Measurements from ENCODE around the gene BRAP. TPM values are rescaled to one million over a fixed set of nuclear protein-coding genes. Genes with fewer than 3 reads are reported as not detected.
"Not testable (repeated sequence)": the region's sequence is repeated elsewhere in the genome, so short reads cannot be mapped to it uniquely, and the experiment has no call there.

Gene BRAP
- total RNA-seq, 1 experiment from 2014 or later: 18.3 TPM

DNA sequence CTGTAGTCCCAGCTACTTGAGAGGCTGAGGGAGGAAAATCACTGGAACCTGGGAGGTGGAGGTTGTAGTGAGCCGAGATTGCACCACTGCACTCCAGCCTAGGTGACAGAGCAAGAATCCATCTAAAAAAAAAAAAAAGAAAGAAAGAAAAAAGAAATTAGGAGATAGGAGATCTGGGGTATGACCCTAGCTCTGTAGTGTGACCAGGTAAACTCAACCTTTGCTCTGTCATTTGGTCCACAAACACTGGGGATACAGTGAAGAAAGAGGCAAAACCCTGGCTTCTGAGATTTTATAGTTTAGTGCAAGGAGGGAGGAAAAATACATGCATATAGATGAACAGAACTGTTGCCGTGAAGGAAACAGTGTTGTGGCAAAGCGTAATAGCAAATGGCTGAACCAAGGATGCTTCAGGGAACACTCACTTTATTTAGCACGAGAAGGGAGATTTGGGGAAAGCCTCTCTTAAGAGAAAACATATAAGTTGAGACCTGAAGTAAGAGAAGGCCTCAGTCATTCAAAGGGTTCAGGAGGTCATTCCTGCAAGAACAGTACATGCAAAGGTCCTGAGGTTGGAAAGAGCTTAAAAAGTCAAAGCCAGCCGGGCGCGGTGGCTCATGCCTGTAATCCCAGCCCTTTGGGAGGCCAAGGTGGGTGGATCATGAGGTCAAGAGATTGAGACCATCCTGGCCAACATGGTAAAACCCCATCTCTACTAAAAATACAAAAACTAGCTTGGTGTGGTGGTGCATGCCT, 57.1 kb downstream of the BRAP start:
- Mint-ChIP-seq H3K4me1 (peaks cover 2% of the 10 kb centered on the region), H3K27me3 (ENCODE audit: low read depth) (no peaks in the 10 kb centered on the region), H3K4me3 (no peak overlapping the region), H3K27ac (no peak overlapping the region), H3K9me3 (no peaks in the 10 kb centered on the region), H3K36me3 (no peaks in the 10 kb centered on the region)
- ChIA-PET POLR2A (interaction anchor here (0.5 to 0.7 kb wide), 2 partner anchors 48 to 167 kb away, joined by 6 read pairs; no protein-coding TSS in a partner anchor), CTCF (interaction anchor here (0.7 to 1.1 kb wide), 2 partner anchors 57 to 177 kb away, joined by 3 to 5 read pairs; partner anchors contain the start of genes ACAD10 and BRAP)
- no peak for DNase-seq (ENCODE audit: low spot score)
- TF ChIP-seq TEAD4 (CRISPR knock-in tag; IDR thresholded peaks at IDR 0.05) (no peak), ESRRA (CRISPR knock-in tag; IDR thresholded peaks at IDR 0.05; ENCODE audit: borderline replicate concordance) (no peak), RORB (CRISPR knock-in tag; IDR thresholded peaks at IDR 0.05) (no peak), NFATC4 (CRISPR knock-in tag; IDR thresholded peaks at IDR 0.05) (no peak), FOXK1 (CRISPR knock-in tag; IDR thresholded peaks at IDR 0.05) (no peak), TCF7 (CRISPR knock-in tag; IDR thresholded peaks at IDR 0.05; ENCODE audit: low read depth) (no peak), KAT7 (CRISPR knock-in tag; IDR thresholded peaks at IDR 0.05; ENCODE audit: borderline replicate concordance) (no peak), SMAD4 (CRISPR knock-in tag; IDR thresholded peaks at IDR 0.05) (no peak)
- TF ChIP-seq, protein P1, sequence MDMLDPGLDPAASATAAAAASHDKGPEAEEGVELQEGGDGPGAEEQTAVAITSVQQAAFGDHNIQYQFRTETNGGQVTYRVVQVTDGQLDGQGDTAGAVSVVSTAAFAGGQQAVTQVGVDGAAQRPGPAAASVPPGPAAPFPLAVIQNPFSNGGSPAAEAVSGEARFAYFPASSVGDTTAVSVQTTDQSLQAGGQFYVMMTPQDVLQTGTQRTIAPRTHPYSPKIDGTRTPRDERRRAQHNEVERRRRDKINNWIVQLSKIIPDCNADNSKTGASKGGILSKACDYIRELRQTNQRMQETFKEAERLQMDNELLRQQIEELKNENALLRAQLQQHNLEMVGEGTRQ (CRISPR knock-in tag; IDR thresholded peaks at IDR 0.05): no peak
- no peak for ATAC-seq

DNA sequence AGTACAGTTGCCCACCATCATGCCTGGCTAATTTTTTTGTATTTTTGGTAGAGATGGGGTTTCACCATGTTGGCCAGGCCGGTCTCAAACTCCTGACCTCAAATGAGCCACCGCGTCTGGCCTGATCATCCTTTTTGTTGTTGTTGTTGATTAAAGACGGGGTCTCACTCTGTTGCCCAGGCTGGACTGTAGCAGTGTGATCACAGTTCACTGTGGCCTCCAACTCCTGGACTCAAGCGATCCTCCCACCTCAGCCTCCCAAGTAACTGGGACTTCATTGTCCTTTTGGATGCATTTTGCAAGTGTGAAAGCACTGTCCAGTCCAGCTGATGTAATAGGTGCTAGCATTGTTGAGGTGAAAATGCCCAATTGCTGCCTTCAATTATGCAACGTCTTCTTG, 59.5 kb downstream of the BRAP start:
- POLR2A ChIA-PET: no interaction called here
- no peak overlapping the region for H3K4me3 Mint-ChIP-seq
- TF ChIP-seq ZNF121 (CRISPR knock-in tag; IDR thresholded peaks at IDR 0.05) (peak; percentile 56; the same call in 1 of the 2 replicates), CBFB (CRISPR knock-in tag; IDR thresholded peaks at IDR 0.05; ENCODE audit: low read depth) (no peak)
- no peak overlapping the region for H3K27ac Mint-ChIP-seq
- no peak for ATAC-seq
- CTCF ChIA-PET: interaction anchor here (0.6 to 0.7 kb wide), 2 partner anchors 96 to 319 kb away, joined by 3 read pairs; no protein-coding TSS in a partner anchor
- no peak for DNase-seq (ENCODE audit: low spot score)
- H3K36me3 Mint-ChIP-seq: no peaks in the 10 kb centered on the region
- H3K9me3 Mint-ChIP-seq: no peaks in the 10 kb centered on the region
- H3K4me1 Mint-ChIP-seq: no peaks in the 10 kb centered on the region
- no peaks in the 10 kb centered on the region for H3K27me3 Mint-ChIP-seq (ENCODE audit: low read depth)

DNA sequence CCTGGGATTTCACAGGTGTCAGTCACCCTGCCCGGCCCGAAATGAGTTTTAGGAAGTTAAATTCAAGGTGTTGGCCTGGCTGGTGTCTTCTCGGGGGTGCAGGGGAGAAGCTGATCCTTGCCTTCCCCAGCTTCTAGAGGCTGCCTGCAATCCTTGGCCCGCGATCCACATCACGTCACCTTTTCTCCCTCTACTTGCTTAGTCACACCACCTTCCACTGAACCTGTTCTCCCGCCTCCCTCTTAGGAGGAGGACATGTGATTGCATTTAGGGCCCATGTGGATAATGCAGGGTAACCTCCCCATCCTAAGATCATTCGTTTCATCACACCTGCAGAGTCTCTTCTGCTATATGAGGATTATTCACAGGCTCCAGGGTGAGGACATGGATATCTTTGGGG, 61.2 kb downstream of the BRAP start:
- no peak for ATAC-seq

DNA sequence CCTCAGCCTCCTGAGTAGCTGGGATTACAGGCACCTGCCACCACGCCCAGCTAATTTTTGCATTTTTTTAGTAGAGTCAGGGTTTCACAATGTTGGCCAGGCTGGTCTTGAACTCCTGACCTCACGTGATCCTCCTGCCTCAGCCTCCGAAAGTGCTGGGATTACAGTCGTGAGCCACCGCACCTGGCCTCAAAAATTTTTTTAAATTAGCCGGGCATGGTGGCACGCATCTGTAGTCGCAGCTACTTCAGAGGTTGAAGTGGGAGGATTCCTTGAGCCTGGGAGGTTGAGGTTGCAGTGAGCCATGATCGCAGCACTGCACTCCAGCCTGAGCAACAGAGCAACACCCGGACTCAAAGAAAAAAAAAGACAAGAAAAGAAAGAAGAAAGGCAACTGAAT, 67.9 kb downstream of the BRAP start:
- POLR2A ChIA-PET; H3K9me3 Mint-ChIP-seq; H3K27ac Mint-ChIP-seq; ATAC-seq; H3K4me1 Mint-ChIP-seq; H3K36me3 Mint-ChIP-seq; H3K27me3 Mint-ChIP-seq (ENCODE audit: low read depth); H3K4me3 Mint-ChIP-seq; DNase-seq (ENCODE audit: low spot score): not testable (repeated sequence)
- CTCF ChIA-PET: interaction anchor here (1.2 kb wide), 1 partner anchor 11 kb away, joined by 3 read pairs; no protein-coding TSS in a partner anchor

More for the DNA sequence above, 61.2 kb downstream of the BRAP start:
- no peak overlapping the region for H3K4me3 Mint-ChIP-seq
- no peaks in the 10 kb centered on the region for H3K27me3 Mint-ChIP-seq (ENCODE audit: low read depth)
- H3K9me3 Mint-ChIP-seq: no peaks in the 10 kb centered on the region
- H3K4me1 Mint-ChIP-seq: no peaks in the 10 kb centered on the region
- TF ChIP-seq ETV6 (CRISPR knock-in tag; IDR thresholded peaks at IDR 0.05) (no peak), FOXK1 (CRISPR knock-in tag; IDR thresholded peaks at IDR 0.05) (no peak), TEAD4 (CRISPR knock-in tag; IDR thresholded peaks at IDR 0.05) (no peak), RELA (CRISPR knock-in tag; IDR thresholded peaks at IDR 0.05; ENCODE audit: borderline replicate concordance) (no peak), MXD4 (CRISPR knock-in tag; IDR thresholded peaks at IDR 0.05; ENCODE audit: borderline replicate concordance) (no peak), PRRX2 (CRISPR knock-in tag; IDR thresholded peaks at IDR 0.05) (no peak), CREB1 (CRISPR knock-in tag; IDR thresholded peaks at IDR 0.05) (no peak), SP1 (CRISPR knock-in tag; conservative IDR thresholded peaks at IDR 0.05) (no peak), ZNF416 (CRISPR knock-in tag; IDR thresholded peaks at IDR 0.05) (no peak), FOXP1 (CRISPR knock-in tag; IDR thresholded peaks at IDR 0.05; ENCODE audit: borderline replicate concordance) (no peak)
- TF ChIP-seq, protein P2, sequence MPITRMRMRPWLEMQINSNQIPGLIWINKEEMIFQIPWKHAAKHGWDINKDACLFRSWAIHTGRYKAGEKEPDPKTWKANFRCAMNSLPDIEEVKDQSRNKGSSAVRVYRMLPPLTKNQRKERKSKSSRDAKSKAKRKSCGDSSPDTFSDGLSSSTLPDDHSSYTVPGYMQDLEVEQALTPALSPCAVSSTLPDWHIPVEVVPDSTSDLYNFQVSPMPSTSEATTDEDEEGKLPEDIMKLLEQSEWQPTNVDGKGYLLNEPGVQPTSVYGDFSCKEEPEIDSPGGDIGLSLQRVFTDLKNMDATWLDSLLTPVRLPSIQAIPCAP (CRISPR knock-in tag; IDR thresholded peaks at IDR 0.05): no peak
- TF ChIP-seq, protein P3, sequence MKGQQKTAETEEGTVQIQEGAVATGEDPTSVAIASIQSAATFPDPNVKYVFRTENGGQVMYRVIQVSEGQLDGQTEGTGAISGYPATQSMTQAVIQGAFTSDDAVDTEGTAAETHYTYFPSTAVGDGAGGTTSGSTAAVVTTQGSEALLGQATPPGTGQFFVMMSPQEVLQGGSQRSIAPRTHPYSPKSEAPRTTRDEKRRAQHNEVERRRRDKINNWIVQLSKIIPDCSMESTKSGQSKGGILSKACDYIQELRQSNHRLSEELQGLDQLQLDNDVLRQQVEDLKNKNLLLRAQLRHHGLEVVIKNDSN (CRISPR knock-in tag; IDR thresholded peaks at IDR 0.05): no peak
- TF ChIP-seq, protein P4, sequence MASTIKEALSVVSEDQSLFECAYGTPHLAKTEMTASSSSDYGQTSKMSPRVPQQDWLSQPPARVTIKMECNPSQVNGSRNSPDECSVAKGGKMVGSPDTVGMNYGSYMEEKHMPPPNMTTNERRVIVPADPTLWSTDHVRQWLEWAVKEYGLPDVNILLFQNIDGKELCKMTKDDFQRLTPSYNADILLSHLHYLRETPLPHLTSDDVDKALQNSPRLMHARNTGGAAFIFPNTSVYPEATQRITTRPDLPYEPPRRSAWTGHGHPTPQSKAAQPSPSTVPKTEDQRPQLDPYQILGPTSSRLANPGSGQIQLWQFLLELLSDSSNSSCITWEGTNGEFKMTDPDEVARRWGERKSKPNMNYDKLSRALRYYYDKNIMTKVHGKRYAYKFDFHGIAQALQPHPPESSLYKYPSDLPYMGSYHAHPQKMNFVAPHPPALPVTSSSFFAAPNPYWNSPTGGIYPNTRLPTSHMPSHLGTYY (CRISPR knock-in tag; IDR thresholded peaks at IDR 0.05): no peak
- ChIA-PET POLR2A (interaction anchor here (1.7 kb wide), 1 partner anchor 12 kb away, joined by 5 read pairs; no protein-coding TSS in a partner anchor), CTCF (no interaction called here)
- no peak for DNase-seq (ENCODE audit: low spot score)
- 0 out of 2 replicates have a peak overlapping the region, but pooled peaks have one; percentile 13 for H3K27ac Mint-ChIP-seq
- H3K36me3 Mint-ChIP-seq: no peaks in the 10 kb centered on the region

All from WTC11 (cell line).